ENCODE data around the gene PRKRIP1.

DNA sequence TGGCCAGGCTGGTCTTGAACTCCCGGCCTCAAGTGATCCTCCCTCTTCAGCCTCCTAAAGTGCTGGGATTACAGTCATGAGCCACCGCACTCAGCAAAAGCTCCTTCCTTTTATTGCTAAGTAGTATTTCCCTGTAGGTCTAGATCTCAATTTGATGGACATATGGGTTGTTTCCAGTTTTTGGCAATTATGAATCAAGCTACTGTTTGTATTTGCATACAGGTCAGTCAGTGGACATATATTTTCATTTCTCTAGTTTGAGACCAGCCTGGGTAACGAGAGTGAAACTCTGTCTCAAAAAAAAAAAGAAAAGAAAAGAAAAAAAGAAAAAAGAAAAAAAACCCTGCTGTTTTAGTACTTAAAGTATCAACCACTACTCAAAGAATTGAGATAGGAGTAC is 6.4 kb upstream of the PRKRIP1 start:
- TF ChIP-seq, protein P1, sequence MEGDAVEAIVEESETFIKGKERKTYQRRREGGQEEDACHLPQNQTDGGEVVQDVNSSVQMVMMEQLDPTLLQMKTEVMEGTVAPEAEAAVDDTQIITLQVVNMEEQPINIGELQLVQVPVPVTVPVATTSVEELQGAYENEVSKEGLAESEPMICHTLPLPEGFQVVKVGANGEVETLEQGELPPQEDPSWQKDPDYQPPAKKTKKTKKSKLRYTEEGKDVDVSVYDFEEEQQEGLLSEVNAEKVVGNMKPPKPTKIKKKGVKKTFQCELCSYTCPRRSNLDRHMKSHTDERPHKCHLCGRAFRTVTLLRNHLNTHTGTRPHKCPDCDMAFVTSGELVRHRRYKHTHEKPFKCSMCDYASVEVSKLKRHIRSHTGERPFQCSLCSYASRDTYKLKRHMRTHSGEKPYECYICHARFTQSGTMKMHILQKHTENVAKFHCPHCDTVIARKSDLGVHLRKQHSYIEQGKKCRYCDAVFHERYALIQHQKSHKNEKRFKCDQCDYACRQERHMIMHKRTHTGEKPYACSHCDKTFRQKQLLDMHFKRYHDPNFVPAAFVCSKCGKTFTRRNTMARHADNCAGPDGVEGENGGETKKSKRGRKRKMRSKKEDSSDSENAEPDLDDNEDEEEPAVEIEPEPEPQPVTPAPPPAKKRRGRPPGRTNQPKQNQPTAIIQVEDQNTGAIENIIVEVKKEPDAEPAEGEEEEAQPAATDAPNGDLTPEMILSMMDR (IDR thresholded peaks at IDR 0.05; ENCODE audit: low read depth, low read length): no peak
- no peak for TF ChIP-seq POLR2A (IDR thresholded peaks at IDR 0.05; ENCODE audit: extremely low read depth, insufficient read length)
- TF ChIP-seq, protein P2, sequence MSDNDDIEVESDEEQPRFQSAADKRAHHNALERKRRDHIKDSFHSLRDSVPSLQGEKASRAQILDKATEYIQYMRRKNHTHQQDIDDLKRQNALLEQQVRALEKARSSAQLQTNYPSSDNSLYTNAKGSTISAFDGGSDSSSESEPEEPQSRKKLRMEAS (IDR thresholded peaks at IDR 0.05; ENCODE audit: low read depth, low read length): no peak

Measured in NB4 (cell line).